ENCODE measurements around the gene FLRT2.

Gene FLRT2

GRCh38 chr14:85516239-85517113 lies 13.5 kb upstream of the FLRT2 start:
- TF ChIP-seq CTCF (IDR thresholded peaks at IDR 0.05; ENCODE audit: low read depth, low read length) = no peak
- no peak for DNase-seq
- Histone ChIP-seq H3K9me3 (ENCODE audit: severe bottlenecking) (no peaks in the 10 kb centered on the region), H3K4me3 (ENCODE audit: low read depth, low read length) (no peak overlapping the region), H3K27ac (no peak overlapping the region), H3K36me3 (no peaks in the 10 kb centered on the region), H3K27me3 (ENCODE audit: insufficient read depth, low read depth, severe bottlenecking) (no peaks in the 10 kb centered on the region)

- Histone ChIP-seq H3K4me3 (ENCODE audit: low read depth, low read length) (no peak overlapping the region), H3K9me3 (ENCODE audit: severe bottlenecking) (no peaks in the 10 kb centered on the region), H3K27me3 (ENCODE audit: insufficient read depth, low read depth, severe bottlenecking) (no peaks in the 10 kb centered on the region), H3K36me3 (no peaks in the 10 kb centered on the region), H3K27ac (no peak overlapping the region)
- DNase-seq = no peak
- no peak for TF ChIP-seq CTCF (IDR thresholded peaks at IDR 0.05; ENCODE audit: low read depth, low read length)
Measured at GRCh38 chr14:85517114-85517688, 12.7 kb upstream of the FLRT2 start.

GRCh38 chr14:85519661-85520305 lies 10.2 kb upstream of the FLRT2 start:
- DNase-seq = no peak
- Histone ChIP-seq H3K27ac (no peak overlapping the region), H3K36me3 (no peaks in the 10 kb centered on the region), H3K9me3 (ENCODE audit: severe bottlenecking) (no peaks in the 10 kb centered on the region), H3K27me3 (ENCODE audit: insufficient read depth, low read depth, severe bottlenecking) (no peaks in the 10 kb centered on the region), H3K4me3 (ENCODE audit: low read depth, low read length) (no peak overlapping the region)
- no peak for TF ChIP-seq CTCF (IDR thresholded peaks at IDR 0.05; ENCODE audit: low read depth, low read length)

- Histone ChIP-seq H3K27me3 (ENCODE audit: insufficient read depth, low read depth, severe bottlenecking) (no peaks in the 10 kb centered on the region), H3K27ac (no peak overlapping the region), H3K36me3 (no peaks in the 10 kb centered on the region), H3K4me3 (ENCODE audit: low read depth, low read length) (no peak overlapping the region), H3K9me3 (ENCODE audit: severe bottlenecking) (no peaks in the 10 kb centered on the region)
- DNase-seq = no peak
- TF ChIP-seq CTCF (IDR thresholded peaks at IDR 0.05; ENCODE audit: low read depth, low read length) = no peak
Measured at GRCh38 chr14:85520581-85520980, 9.4 kb upstream of the FLRT2 start.

- Histone ChIP-seq H3K36me3 (no peaks in the 10 kb centered on the region), H3K4me3 (ENCODE audit: low read depth, low read length) (no peak overlapping the region), H3K9me3 (ENCODE audit: severe bottlenecking) (no peaks in the 10 kb centered on the region), H3K27ac (no peak overlapping the region), H3K27me3 (ENCODE audit: insufficient read depth, low read depth, severe bottlenecking) (no peaks in the 10 kb centered on the region)
- no peak for TF ChIP-seq CTCF (IDR thresholded peaks at IDR 0.05; ENCODE audit: low read depth, low read length)
- DNase-seq = no peak
Measured at GRCh38 chr14:85523624-85524023, 6.3 kb upstream of the FLRT2 start.
